ENCODE measurements around the gene HID1. TPM values are rescaled to one million over a fixed set of nuclear protein-coding genes. Genes with fewer than 3 reads are reported as not detected.

The HID1 gene
- total and polyA plus RNA-seq, 2 experiments from 2014 or later = 8.7 to 10.9 TPM

DNA sequence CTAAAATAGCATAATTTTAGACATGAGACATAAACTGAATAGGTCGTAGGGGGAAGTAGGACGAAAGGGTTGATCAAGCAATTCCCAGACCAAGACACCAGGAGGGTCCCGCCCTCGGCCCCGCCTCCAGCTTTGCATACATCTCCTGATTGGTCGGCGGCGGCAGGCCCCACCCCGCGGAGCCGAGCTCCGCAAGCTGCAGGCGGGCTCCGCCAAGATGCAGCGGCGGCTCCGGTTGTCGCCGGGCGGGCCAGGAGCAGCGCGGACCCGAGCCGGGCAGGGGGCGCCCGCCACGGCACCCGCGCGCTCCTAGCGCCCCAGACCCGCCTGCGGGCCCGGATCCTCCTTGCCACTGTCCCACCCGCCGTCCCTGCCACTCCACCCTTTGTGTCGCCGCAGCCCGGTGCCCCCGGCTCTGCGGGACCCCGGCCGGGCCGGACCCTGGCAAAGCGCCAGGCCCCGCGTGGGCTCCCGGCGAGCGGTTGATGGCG is 14.9 kb upstream of the HID1 start, which contains the start of gene CDR2L:
TSS of gene CDR2L (plus strand) at position 215 of the 491 bp plus-strand sequence. CDS start 412 bp downstream, outside the sequence.
- ATAC-seq (peak; percentile 85), DNase-seq (ENCODE audit: low spot score) (peak; percentile 98)
- Histone ChIP-seq H4K20me1 (replicated peaks; ENCODE audit: insufficient read depth) (peaks cover 14% of the 10 kb centered on the region; the same call in 1 of the 2 replicates), H3K9me2 (ENCODE audit: insufficient read depth) (no peaks in the 10 kb centered on the region), H2AFZ (peak within 1 kb of the TSS; percentile 95), H3K79me2 (replicated peaks; ENCODE audit: insufficient read depth) (peaks cover 21% of the 10 kb centered on the region), H3K4me2 (peak within 1 kb of the TSS; percentile 100), H3K27me3 (ENCODE audit: insufficient read depth) (no peaks in the 10 kb centered on the region), H3K4me1 (ENCODE audit: insufficient read depth) (peaks cover 13% of the 10 kb centered on the region), H3K36me3 (ENCODE audit: insufficient read depth) (no peaks in the 10 kb centered on the region), H3K27ac (ENCODE audit: low read depth) (peak within 1 kb of the TSS; percentile 85), H3F3A (replicated peaks; ENCODE audit: low read depth) (peaks cover 9% of the 10 kb centered on the region; the same call in 1 of the 2 replicates), H3K4me3 (peak within 1 kb of the TSS; percentile 92)
- Mint-ChIP-seq H3K27ac (peak within 1 kb of the TSS; percentile 92), H3K4me1 (peaks cover 8% of the 10 kb centered on the region), H3K36me3 (ENCODE audit: low read depth) (no peaks in the 10 kb centered on the region), H3K9me3 (no peaks in the 10 kb centered on the region), H3K27me3 (ENCODE audit: insufficient read depth, low read depth, poor library complexity) (peaks cover 15% of the 10 kb centered on the region), H3K4me3 (peak within 1 kb of the TSS; percentile 90)
- peak; percentile 85 for TF ChIP-seq POLR2AphosphoS5 (IDR thresholded peaks at IDR 0.05; ENCODE audit: low read depth)
- no peak for TF ChIP-seq CTCF (conservative IDR thresholded peaks at IDR 0.05; ENCODE audit: low read depth in 2 of 2)
- no peak for TF ChIP-seq REST (IDR thresholded peaks at IDR 0.05; ENCODE audit: unreplicated experiment)
- no peak for TF ChIP-seq EZH2phosphoT487 (IDR thresholded peaks at IDR 0.05; ENCODE audit: unreplicated experiment)
- TF ChIP-seq ZNF331 (CRISPR knock-in tag; IDR thresholded peaks at IDR 0.05; ENCODE audit: low read depth) = no peak
- TF ChIP-seq STAT1 (IDR thresholded peaks at IDR 0.05; ENCODE audit: unreplicated experiment) = no peak

- no peak for ATAC-seq
- H3K36me3 Mint-ChIP-seq (ENCODE audit: low read depth) = no peaks in the 10 kb centered on the region
- peak overlapping the region; percentile 100; the same call in 1 of the 2 replicates for H3K4me2 ChIP-seq
These were observed 13.6 kb upstream of the HID1 start for GRCh38 chr17:74986206-74986576.

More at GRCh38 chr17:74986206-74986576, 13.6 kb upstream of the HID1 start:
- Histone ChIP-seq H3F3A (replicated peaks; ENCODE audit: low read depth) (peaks cover 10% of the 10 kb centered on the region; the same call in 1 of the 2 replicates), H3K27me3 (ENCODE audit: insufficient read depth) (peaks cover 2% of the 10 kb centered on the region; the same call in 1 of the 2 replicates), H3K79me2 (replicated peaks; ENCODE audit: insufficient read depth) (peaks cover 21% of the 10 kb centered on the region), H3K4me3 (peak overlapping the region; percentile 92; the same call in 1 of the 2 replicates), H2AFZ (no peak overlapping the region), H3K36me3 (ENCODE audit: insufficient read depth) (no peaks in the 10 kb centered on the region), H3K27ac (ENCODE audit: low read depth) (no peak overlapping the region), H4K20me1 (replicated peaks; ENCODE audit: insufficient read depth) (peaks cover 14% of the 10 kb centered on the region; the same call in 1 of the 2 replicates), H3K9me2 (ENCODE audit: insufficient read depth) (no peaks in the 10 kb centered on the region), H3K4me1 (ENCODE audit: insufficient read depth) (peaks cover 18% of the 10 kb centered on the region)
- TF ChIP-seq CREB1 (CRISPR knock-in tag; IDR thresholded peaks at IDR 0.05; ENCODE audit: low read depth) = no peak
- TF ChIP-seq STAT1 (IDR thresholded peaks at IDR 0.05; ENCODE audit: unreplicated experiment) = no peak
- no peak for TF ChIP-seq ZNF114 (CRISPR knock-in tag; IDR thresholded peaks at IDR 0.05)
- TF ChIP-seq, protein P1, sequence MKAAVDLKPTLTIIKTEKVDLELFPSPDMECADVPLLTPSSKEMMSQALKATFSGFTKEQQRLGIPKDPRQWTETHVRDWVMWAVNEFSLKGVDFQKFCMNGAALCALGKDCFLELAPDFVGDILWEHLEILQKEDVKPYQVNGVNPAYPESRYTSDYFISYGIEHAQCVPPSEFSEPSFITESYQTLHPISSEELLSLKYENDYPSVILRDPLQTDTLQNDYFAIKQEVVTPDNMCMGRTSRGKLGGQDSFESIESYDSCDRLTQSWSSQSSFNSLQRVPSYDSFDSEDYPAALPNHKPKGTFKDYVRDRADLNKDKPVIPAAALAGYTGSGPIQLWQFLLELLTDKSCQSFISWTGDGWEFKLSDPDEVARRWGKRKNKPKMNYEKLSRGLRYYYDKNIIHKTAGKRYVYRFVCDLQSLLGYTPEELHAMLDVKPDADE (IDR thresholded peaks at IDR 0.05) = no peak
- TF ChIP-seq REST (IDR thresholded peaks at IDR 0.05; ENCODE audit: unreplicated experiment) = no peak
- no peak for TF ChIP-seq NANOG (IDR thresholded peaks at IDR 0.05; ENCODE audit: borderline replicate concordance)
- TF ChIP-seq EZH2phosphoT487 (IDR thresholded peaks at IDR 0.05; ENCODE audit: unreplicated experiment) = no peak
- TF ChIP-seq ZNF331 (CRISPR knock-in tag; IDR thresholded peaks at IDR 0.05; ENCODE audit: low read depth) = no peak
- no peak for TF ChIP-seq CTCF (conservative IDR thresholded peaks at IDR 0.05; ENCODE audit: low read depth in 2 of 2)
- peaks cover 7% of the 10 kb centered on the region for H3K4me1 Mint-ChIP-seq
- no peak for DNase-seq (ENCODE audit: low spot score)
- H3K27me3 Mint-ChIP-seq (ENCODE audit: insufficient read depth, low read depth, poor library complexity) = peaks cover 18% of the 10 kb centered on the region
- H3K27ac Mint-ChIP-seq = no peak overlapping the region
- H3K9me3 Mint-ChIP-seq = no peaks in the 10 kb centered on the region
- H3K4me3 Mint-ChIP-seq = no peak overlapping the region; the same call in 2 of the 3 replicates

All from GM23338 (cell line).